GM23338 (cell line): ENCODE measurements around the gene RAB7B. TPM values are rescaled to one million over a fixed set of nuclear protein-coding genes. Genes with fewer than 3 reads are reported as not detected.
A peak's percentile ranks its signal among the peaks of the same experiment; 100 is the strongest.

Experiments used
- ATAC-seq: fragments of 200-7000 bp; cut with Tn5 transposase; 3 replicates; pipeline ENCODE4 v1.9.1; 2020
- DNase-seq: peaks from one replicate; pipeline ENCODE4 v3.0.0-alpha.2; 2015; ENCODE audit warnings: low spot score
- H2AFZ ChIP-seq: fragments of 200-600 bp; sonication (generic); 2 replicates; pipeline ENCODE4 v1.8.0; 2016; ENCODE audit warnings: antibody characterized with exemption, mild to moderate bottlenecking, moderate library complexity
- H3F3A ChIP-seq: fragments of 200-600 bp; sonication (generic); replicated peaks from 2 replicates; pipeline ENCODE4 v1.8.0; 2017; ENCODE audit warnings: antibody characterized with exemption, mixed run types, low read depth
- H3K27ac ChIP-seq: fragments of 200-600 bp; sonication (generic); 2 replicates; pipeline ENCODE4 v1.6.1; 2016; ENCODE audit warnings: low read depth
- H3K27me3 ChIP-seq: fragments of 200-600 bp; sonication (generic); 2 replicates; pipeline ENCODE4 v1.8.0; 2016; ENCODE audit warnings: mild to moderate bottlenecking, mixed run types, moderate library complexity; ENCODE audit not compliant: insufficient read depth
- H3K36me3 ChIP-seq: fragments of 200-600 bp; sonication (generic); 2 replicates; pipeline ENCODE4 v1.8.0; 2016; ENCODE audit warnings: mild to moderate bottlenecking; ENCODE audit not compliant: insufficient read depth
- H3K4me1 ChIP-seq: fragments of 200-600 bp; sonication (generic); 2 replicates; pipeline ENCODE4 v1.8.0; 2016; ENCODE audit warnings: mild to moderate bottlenecking, moderate library complexity; ENCODE audit not compliant: insufficient read depth
- H3K4me2 ChIP-seq: fragments of 200-600 bp; sonication (generic); 2 replicates; pipeline ENCODE4 v1.7.1; 2017; ENCODE audit warnings: mixed run types
- H3K4me3 ChIP-seq: fragments of 200-600 bp; sonication (generic); 2 replicates; pipeline ENCODE4 v1.6.1; 2016; ENCODE audit warnings: mixed run types
- H3K79me2 ChIP-seq: fragments of 200-600 bp; sonication (generic); replicated peaks from 2 replicates; pipeline ENCODE4 v1.8.0; 2017; ENCODE audit warnings: mild to moderate bottlenecking; ENCODE audit not compliant: insufficient read depth
- H3K9me2 ChIP-seq: fragments of 200-600 bp; sonication (generic); 2 replicates; pipeline ENCODE4 v1.8.0; 2017; ENCODE audit not compliant: insufficient read depth
- H4K20me1 ChIP-seq: fragments of 200-600 bp; sonication (generic); replicated peaks from 2 replicates; pipeline ENCODE4 v1.8.0; 2017; ENCODE audit warnings: mild to moderate bottlenecking; ENCODE audit not compliant: insufficient read depth
- H3K27ac Mint-ChIP-seq: 2 replicates; pipeline ENCODE4 v1.8.0; 2020; ENCODE audit warnings: inconsistent platforms, mild to moderate bottlenecking, moderate library complexity, mixed read lengths
- H3K27me3 Mint-ChIP-seq: 3 replicates; pipeline ENCODE4 v1.8.0; 2022; ENCODE audit warnings: low read depth, mild to moderate bottlenecking, moderate library complexity, mixed read lengths, inconsistent platforms; ENCODE audit not compliant: insufficient read depth, poor library complexity
- H3K36me3 Mint-ChIP-seq: 3 replicates; pipeline ENCODE4 v1.8.0; 2021; ENCODE audit warnings: low read depth, mild to moderate bottlenecking, inconsistent platforms, moderate library complexity, mixed read lengths
- H3K4me1 Mint-ChIP-seq: 3 replicates; pipeline ENCODE4 v1.8.0; 2020; ENCODE audit warnings: mild to moderate bottlenecking, inconsistent platforms, mixed read lengths
- H3K4me3 Mint-ChIP-seq: 3 replicates; pipeline ENCODE4 v1.8.0; 2021; ENCODE audit warnings: moderate library complexity, mild to moderate bottlenecking, inconsistent platforms, mixed read lengths
- H3K9me3 Mint-ChIP-seq: 3 replicates; pipeline ENCODE4 v1.8.0; 2020; ENCODE audit warnings: moderate library complexity, mild to moderate bottlenecking, inconsistent platforms, mixed read lengths
- CREB1 ChIP-seq: fragments of 250-450 bp; sonication (Bioruptor Pico); IDR thresholded peaks from 2 replicates; pipeline ENCODE4 v1.5.0; 2020; ENCODE audit warnings: low read depth, mild to moderate bottlenecking, moderate library complexity
- ETS1 ChIP-seq: IDR thresholded peaks from 2 replicates; pipeline ENCODE4 v1.6.1; 2016; ENCODE audit warnings: antibody characterized with exemption
- EZH2 ChIP-seq: fragments of 200-600 bp; sonication (generic); IDR thresholded peaks from one replicate; pipeline ENCODE4 v1.8.0; 2017; ENCODE audit warnings: antibody characterized with exemption, mild to moderate bottlenecking, low read depth; ENCODE audit not compliant: unreplicated experiment
- EZH2phosphoT487 ChIP-seq: fragments of 200-600 bp; sonication (generic); IDR thresholded peaks from one replicate; pipeline ENCODE4 v1.8.1; 2018; ENCODE audit warnings: antibody characterized with exemption; ENCODE audit not compliant: unreplicated experiment
- JUNB ChIP-seq: IDR thresholded peaks from one replicate; pipeline ENCODE4 v1.6.1; 2016; ENCODE audit warnings: antibody characterized with exemption; ENCODE audit not compliant: unreplicated experiment
- NANOG ChIP-seq: IDR thresholded peaks from 2 replicates; pipeline ENCODE4 v1.6.1; 2016; ENCODE audit warnings: antibody characterized with exemption, borderline replicate concordance
- POLR2AphosphoS5 ChIP-seq: IDR thresholded peaks from 2 replicates; pipeline ENCODE4 v1.6.1; 2016; ENCODE audit warnings: antibody characterized with exemption, low read depth
- REST ChIP-seq: IDR thresholded peaks from one replicate; pipeline ENCODE4 v1.6.1; 2018; ENCODE audit warnings: antibody characterized with exemption; ENCODE audit not compliant: unreplicated experiment
- STAT1 ChIP-seq: IDR thresholded peaks from one replicate; pipeline ENCODE4 v1.6.1; 2016; ENCODE audit warnings: antibody characterized with exemption; ENCODE audit not compliant: unreplicated experiment
- ZNF114 ChIP-seq: fragments of 250-450 bp; sonication (Bioruptor Pico); IDR thresholded peaks from 2 replicates; pipeline ENCODE4 v1.5.0; 2020; ENCODE audit warnings: mild to moderate bottlenecking, moderate library complexity
- ZNF331 ChIP-seq: fragments of 250-450 bp; sonication (Bioruptor Pico); IDR thresholded peaks from 2 replicates; pipeline ENCODE4 v1.5.0; 2020; ENCODE audit warnings: low read depth, mild to moderate bottlenecking, moderate library complexity
- ZNF462 ChIP-seq: fragments of 250-450 bp; sonication (Bioruptor Pico); IDR thresholded peaks from 2 replicates; pipeline ENCODE4 v1.5.0; 2020; ENCODE audit warnings: mild to moderate bottlenecking, moderate library complexity
- polyA plus RNA-seq: library from polyadenylated mRNA; unstranded; fragments of >200 nt; fragmentation: Nextera tagmentation; extraction: Ambion mirVana; gene quantifications from 2 replicates; pipeline ENCODE4 v1.2.1, GENCODE V29; 2016
- total RNA-seq: library from RNA; depleted of rRNA; stranded (reverse); fragments of >200 nt; shearing (Covaris generic); gene quantifications from 2 replicates; pipeline ENCODE4 v1.2.3, GENCODE V29; 2014

The RAB7B gene
- total and polyA plus RNA-seq, 2 experiments from 2014 or later = not detected

GRCh38 chr1:206048582-206048981 is 45.4 kb upstream of the RAB7B start:
- H3K27me3 ChIP-seq = no peaks in the 10 kb centered on the region
- no peak for TF ChIP-seq STAT1
- TF ChIP-seq POLR2AphosphoS5 = no peak
- no peak for TF ChIP-seq EZH2phosphoT487
- no peak for TF ChIP-seq ZNF114
- no peak for TF ChIP-seq ZNF462 (CRISPR knock-in tag)
- no peak for TF ChIP-seq NANOG
- Mint-ChIP-seq H3K4me1 (peaks cover 7% of the 10 kb centered on the region), H3K9me3 (peaks cover 3% of the 10 kb centered on the region; the same call in 2 of the 3 replicates), H3K27me3 (peaks cover 5% of the 10 kb centered on the region), H3K27ac (peak overlapping the region; percentile 59; the same call in 1 of the 2 replicates), H3K36me3 (peaks cover 2% of the 10 kb centered on the region; the same call in 1 of the 3 replicates), H3K4me3 (no peak overlapping the region)
- no peaks in the 10 kb centered on the region for H3F3A ChIP-seq
- no peaks in the 10 kb centered on the region for H4K20me1 ChIP-seq
- ATAC-seq (no peak; the same call in 2 of the 3 replicates), DNase-seq (peak; percentile 39)
- H3K9me2 ChIP-seq = no peaks in the 10 kb centered on the region
- H3K79me2 ChIP-seq = no peaks in the 10 kb centered on the region
- H3K27ac ChIP-seq = no peak overlapping the region
- peak overlapping the region; percentile 53; the same call in 1 of the 2 replicates for H2AFZ ChIP-seq
- H3K36me3 ChIP-seq = no peaks in the 10 kb centered on the region
- no peak overlapping the region for H3K4me3 ChIP-seq
- H3K4me1 ChIP-seq = peaks cover 11% of the 10 kb centered on the region
- H3K4me2 ChIP-seq = no peak overlapping the region

GRCh38 chr1:206047271-206047670 is 44.1 kb upstream of the RAB7B start:
- H3K27ac ChIP-seq = no peak overlapping the region
- no peak for DNase-seq
- H3K4me3 ChIP-seq = no peak overlapping the region
- H2AFZ ChIP-seq = peak overlapping the region; percentile 38; the same call in 1 of the 2 replicates
- no peak overlapping the region for H3K4me2 ChIP-seq
- no peak overlapping the region for H3K27ac Mint-ChIP-seq
- no peak overlapping the region for H3K4me3 Mint-ChIP-seq
- no peaks in the 10 kb centered on the region for H3K36me3 Mint-ChIP-seq
- no peaks in the 10 kb centered on the region; the same call in 2 of the 3 replicates for H3K9me3 Mint-ChIP-seq
- no peaks in the 10 kb centered on the region for H3K36me3 ChIP-seq
- H3K9me2 ChIP-seq = no peaks in the 10 kb centered on the region
- H3K79me2 ChIP-seq = no peaks in the 10 kb centered on the region
- H3K4me1 Mint-ChIP-seq = peaks cover 7% of the 10 kb centered on the region
- H3F3A ChIP-seq = no peaks in the 10 kb centered on the region
- peaks cover 3% of the 10 kb centered on the region for H3K27me3 Mint-ChIP-seq
- H4K20me1 ChIP-seq = no peaks in the 10 kb centered on the region
- H3K4me1 ChIP-seq = peaks cover 11% of the 10 kb centered on the region
- no peak for ATAC-seq
- H3K27me3 ChIP-seq = no peaks in the 10 kb centered on the region
- TF ChIP-seq EZH2 (no peak), CREB1 (CRISPR knock-in tag) (no peak), POLR2AphosphoS5 (no peak), ZNF331 (CRISPR knock-in tag) (no peak), JUNB (no peak), NANOG (no peak), ETS1 (no peak), EZH2phosphoT487 (no peak), REST (no peak)
